GM10248 (cell line): ENCODE data around the gene FOXC2.

Experiments used
- CTCF ChIA-PET: fragments of 300-600 bp; sonication (Branson Sonifier 250); formaldehyde crosslinking; extraction: SDS; loops from one replicate; lab custom pipeline; 2021; ENCODE audit warnings: antibody characterized with exemption; lab: Yijun Ruan, JAX
- POLR2A ChIA-PET: fragments of 350-650 bp; sonication (Branson Sonifier 250); formaldehyde crosslinking; extraction: SDS; loops from one replicate; lab custom pipeline; 2020; ENCODE audit warnings: antibody characterized with exemption; lab: Yijun Ruan, JAX
- DNase-seq: peaks from one replicate; pipeline ENCODE4 v3.0.0; 2012; ENCODE audit errors: extremely low spot score
- CTCF ChIP-seq: IDR thresholded peaks from 2 replicates; pipeline ENCODE4 v1.5.1; 2012; ENCODE audit warnings: mild to moderate bottlenecking, low read depth; ENCODE audit errors: extremely low read depth, missing control alignments, control extremely low read depth

Gene FOXC2

GRCh38 chr16:86614699-86615098, 48.1 kb downstream of the FOXC2 start:
- POLR2A ChIA-PET, result no interaction called here
- no peak for DNase-seq
- CTCF ChIA-PET, result no interaction called here
- TF ChIP-seq CTCF, result no peak

DNA sequence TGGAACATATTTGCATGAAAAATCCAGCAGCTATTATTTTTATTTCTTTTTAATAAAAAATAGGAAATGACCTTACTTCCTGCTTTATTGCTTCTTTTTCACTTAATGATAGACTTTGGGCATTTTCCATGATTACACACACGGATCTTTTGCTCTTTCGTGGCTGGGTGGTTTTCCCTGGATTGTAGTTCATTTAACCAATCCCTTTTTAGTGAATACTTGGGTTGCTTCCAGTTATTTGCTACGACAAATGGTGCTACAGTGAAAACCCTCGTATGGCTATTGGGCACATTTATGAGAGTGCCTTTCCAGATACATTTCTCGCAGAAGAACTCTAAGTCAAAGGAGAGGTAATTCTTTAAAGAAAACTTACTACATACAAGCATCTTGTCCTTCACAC, 50.3 kb downstream of the FOXC2 start:
- POLR2A ChIA-PET, result no interaction called here
- DNase-seq, result no peak
- CTCF ChIA-PET, result no interaction called here
- TF ChIP-seq CTCF, result no peak

DNA sequence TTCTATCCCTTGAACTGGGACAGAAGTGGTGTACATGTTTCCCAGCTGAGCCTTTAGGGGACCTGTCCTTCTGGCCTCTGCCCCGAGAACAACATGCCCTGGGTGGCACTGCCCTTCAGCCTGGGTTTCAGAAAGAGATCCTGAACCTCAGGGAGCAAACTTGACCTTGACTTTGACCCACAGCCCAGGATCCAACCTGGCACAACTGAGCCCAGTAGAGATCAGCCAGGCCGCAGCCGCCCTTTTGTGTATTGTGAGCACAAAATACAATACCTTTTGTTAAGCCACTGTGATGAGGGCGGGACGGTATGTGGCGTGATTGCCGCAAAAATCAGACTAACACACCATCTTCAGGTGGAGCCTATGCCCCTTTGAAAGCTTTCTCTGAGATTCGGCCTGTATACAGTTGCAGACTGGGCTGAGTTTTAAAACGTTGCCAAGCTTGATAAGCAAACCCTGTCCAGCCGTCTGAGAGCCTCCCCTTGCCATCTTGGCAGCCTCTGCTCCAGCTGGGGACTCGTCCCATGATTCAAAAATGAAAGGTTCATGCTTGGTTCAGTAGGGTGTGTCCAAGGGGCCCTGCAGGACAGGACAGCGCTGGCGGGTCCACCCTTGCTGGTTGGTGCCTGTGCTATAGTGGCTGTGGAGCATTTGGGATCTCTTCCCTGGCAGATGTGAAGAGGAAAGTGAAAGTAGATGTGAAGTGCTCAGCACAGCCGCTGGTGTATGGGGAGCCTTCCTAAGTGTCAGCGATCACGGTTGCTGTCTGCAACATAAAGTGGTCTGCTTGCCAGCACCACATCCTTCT, 52.0 kb downstream of the FOXC2 start:
- no peak for TF ChIP-seq CTCF
- POLR2A ChIA-PET, result no interaction called here
- DNase-seq, result no peak
- CTCF ChIA-PET, result interaction anchor here (1.7 kb wide), 1 partner anchor 46 kb away, joined by 4 read pairs; no protein-coding TSS in a partner anchor
